ENCODE results near the gene WASF3. TPM values are rescaled to one million over a fixed set of nuclear protein-coding genes. Genes with fewer than 3 reads are reported as not detected.

WASF3 gene
- total and polyA plus RNA-seq, 2 experiments from 2014 or later = 9.9 to 20.7 TPM

DNA sequence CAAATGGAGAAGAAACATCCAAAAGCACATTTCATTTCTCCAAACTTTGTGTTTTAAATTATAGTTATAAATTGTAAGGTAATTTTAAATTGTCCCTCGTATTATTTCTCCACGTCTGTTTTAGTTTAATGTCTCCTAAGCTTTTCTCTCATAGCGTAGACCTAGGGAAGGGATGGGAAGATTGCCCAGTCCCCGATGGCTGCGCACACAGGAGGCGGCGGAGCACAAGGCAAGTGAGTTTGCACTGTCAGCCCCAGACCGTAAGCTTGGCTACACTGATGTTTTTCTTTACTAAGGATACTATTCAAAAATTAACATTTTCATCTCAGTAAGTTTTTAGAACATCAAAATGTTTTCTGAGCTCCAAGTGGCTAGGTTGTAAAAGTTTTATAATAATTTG lies 130.8 kb downstream of the WASF3 start:
- no peak for TF ChIP-seq ZNF331 (CRISPR knock-in tag; IDR thresholded peaks at IDR 0.05; ENCODE audit: low read depth)
- ATAC-seq (no peak), DNase-seq (ENCODE audit: low spot score) (no peak)
- Mint-ChIP-seq H3K9me3 (no peaks in the 10 kb centered on the region), H3K4me1 (no peaks in the 10 kb centered on the region), H3K27me3 (ENCODE audit: insufficient read depth, low read depth, poor library complexity) (no peaks in the 10 kb centered on the region), H3K27ac (no peak overlapping the region), H3K36me3 (ENCODE audit: low read depth) (peaks cover 36% of the 10 kb centered on the region), H3K4me3 (no peak overlapping the region)
- H3K4me1 ChIP-seq (ENCODE audit: insufficient read depth) = no peaks in the 10 kb centered on the region
- no peaks in the 10 kb centered on the region for H3K9me2 ChIP-seq (ENCODE audit: insufficient read depth)
- H3F3A ChIP-seq (replicated peaks; ENCODE audit: low read depth) = no peaks in the 10 kb centered on the region
- no peaks in the 10 kb centered on the region for H3K27me3 ChIP-seq (ENCODE audit: insufficient read depth)
- H3K79me2 ChIP-seq (replicated peaks; ENCODE audit: insufficient read depth) = no peaks in the 10 kb centered on the region
- H3K4me3 ChIP-seq = no peak overlapping the region
- no peaks in the 10 kb centered on the region for H3K36me3 ChIP-seq (ENCODE audit: insufficient read depth)
- no peak overlapping the region for H2AFZ ChIP-seq
- no peak overlapping the region for H3K27ac ChIP-seq (ENCODE audit: low read depth)
- no peaks in the 10 kb centered on the region; the same call in 1 of the 2 replicates for H4K20me1 ChIP-seq (replicated peaks; ENCODE audit: insufficient read depth)
- H3K4me2 ChIP-seq = no peak overlapping the region

GRCh38 chr13:26688980-26689379 lies 131.5 kb downstream of the WASF3 start:
- Histone ChIP-seq H4K20me1 (replicated peaks; ENCODE audit: insufficient read depth) (no peaks in the 10 kb centered on the region; the same call in 1 of the 2 replicates), H3F3A (replicated peaks; ENCODE audit: low read depth) (no peaks in the 10 kb centered on the region), H3K27ac (ENCODE audit: low read depth) (no peak overlapping the region), H3K4me3 (no peak overlapping the region), H3K4me1 (ENCODE audit: insufficient read depth) (no peaks in the 10 kb centered on the region), H3K9me2 (ENCODE audit: insufficient read depth) (no peaks in the 10 kb centered on the region), H3K27me3 (ENCODE audit: insufficient read depth) (no peaks in the 10 kb centered on the region), H3K36me3 (ENCODE audit: insufficient read depth) (no peaks in the 10 kb centered on the region), H3K79me2 (replicated peaks; ENCODE audit: insufficient read depth) (no peaks in the 10 kb centered on the region), H2AFZ (no peak overlapping the region), H3K4me2 (no peak overlapping the region)
- Mint-ChIP-seq H3K4me1 (peaks cover 4% of the 10 kb centered on the region; the same call in 2 of the 3 replicates), H3K4me3 (no peak overlapping the region), H3K27me3 (ENCODE audit: insufficient read depth, low read depth, poor library complexity) (peaks cover 1% of the 10 kb centered on the region), H3K36me3 (ENCODE audit: low read depth) (peaks cover 36% of the 10 kb centered on the region), H3K9me3 (no peaks in the 10 kb centered on the region; the same call in 2 of the 3 replicates), H3K27ac (no peak overlapping the region)
- ATAC-seq = no peak
- DNase-seq (ENCODE audit: low spot score) = no peak
- TF ChIP-seq ZNF114 (CRISPR knock-in tag; IDR thresholded peaks at IDR 0.05) (no peak), NANOG (IDR thresholded peaks at IDR 0.05; ENCODE audit: borderline replicate concordance) (no peak), JUNB (IDR thresholded peaks at IDR 0.05; ENCODE audit: unreplicated experiment) (no peak), EZH2phosphoT487 (IDR thresholded peaks at IDR 0.05; ENCODE audit: unreplicated experiment) (no peak), CREB1 (CRISPR knock-in tag; IDR thresholded peaks at IDR 0.05; ENCODE audit: low read depth) (no peak), ZNF462 (CRISPR knock-in tag; IDR thresholded peaks at IDR 0.05) (no peak), ZNF331 (CRISPR knock-in tag; IDR thresholded peaks at IDR 0.05; ENCODE audit: low read depth) (no peak), ETS1 (IDR thresholded peaks at IDR 0.05) (no peak)
- TF ChIP-seq, protein P1, sequence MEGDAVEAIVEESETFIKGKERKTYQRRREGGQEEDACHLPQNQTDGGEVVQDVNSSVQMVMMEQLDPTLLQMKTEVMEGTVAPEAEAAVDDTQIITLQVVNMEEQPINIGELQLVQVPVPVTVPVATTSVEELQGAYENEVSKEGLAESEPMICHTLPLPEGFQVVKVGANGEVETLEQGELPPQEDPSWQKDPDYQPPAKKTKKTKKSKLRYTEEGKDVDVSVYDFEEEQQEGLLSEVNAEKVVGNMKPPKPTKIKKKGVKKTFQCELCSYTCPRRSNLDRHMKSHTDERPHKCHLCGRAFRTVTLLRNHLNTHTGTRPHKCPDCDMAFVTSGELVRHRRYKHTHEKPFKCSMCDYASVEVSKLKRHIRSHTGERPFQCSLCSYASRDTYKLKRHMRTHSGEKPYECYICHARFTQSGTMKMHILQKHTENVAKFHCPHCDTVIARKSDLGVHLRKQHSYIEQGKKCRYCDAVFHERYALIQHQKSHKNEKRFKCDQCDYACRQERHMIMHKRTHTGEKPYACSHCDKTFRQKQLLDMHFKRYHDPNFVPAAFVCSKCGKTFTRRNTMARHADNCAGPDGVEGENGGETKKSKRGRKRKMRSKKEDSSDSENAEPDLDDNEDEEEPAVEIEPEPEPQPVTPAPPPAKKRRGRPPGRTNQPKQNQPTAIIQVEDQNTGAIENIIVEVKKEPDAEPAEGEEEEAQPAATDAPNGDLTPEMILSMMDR (conservative IDR thresholded peaks at IDR 0.05; ENCODE audit: low read depth in 2 of 2) = no peak
- TF ChIP-seq, protein P2, sequence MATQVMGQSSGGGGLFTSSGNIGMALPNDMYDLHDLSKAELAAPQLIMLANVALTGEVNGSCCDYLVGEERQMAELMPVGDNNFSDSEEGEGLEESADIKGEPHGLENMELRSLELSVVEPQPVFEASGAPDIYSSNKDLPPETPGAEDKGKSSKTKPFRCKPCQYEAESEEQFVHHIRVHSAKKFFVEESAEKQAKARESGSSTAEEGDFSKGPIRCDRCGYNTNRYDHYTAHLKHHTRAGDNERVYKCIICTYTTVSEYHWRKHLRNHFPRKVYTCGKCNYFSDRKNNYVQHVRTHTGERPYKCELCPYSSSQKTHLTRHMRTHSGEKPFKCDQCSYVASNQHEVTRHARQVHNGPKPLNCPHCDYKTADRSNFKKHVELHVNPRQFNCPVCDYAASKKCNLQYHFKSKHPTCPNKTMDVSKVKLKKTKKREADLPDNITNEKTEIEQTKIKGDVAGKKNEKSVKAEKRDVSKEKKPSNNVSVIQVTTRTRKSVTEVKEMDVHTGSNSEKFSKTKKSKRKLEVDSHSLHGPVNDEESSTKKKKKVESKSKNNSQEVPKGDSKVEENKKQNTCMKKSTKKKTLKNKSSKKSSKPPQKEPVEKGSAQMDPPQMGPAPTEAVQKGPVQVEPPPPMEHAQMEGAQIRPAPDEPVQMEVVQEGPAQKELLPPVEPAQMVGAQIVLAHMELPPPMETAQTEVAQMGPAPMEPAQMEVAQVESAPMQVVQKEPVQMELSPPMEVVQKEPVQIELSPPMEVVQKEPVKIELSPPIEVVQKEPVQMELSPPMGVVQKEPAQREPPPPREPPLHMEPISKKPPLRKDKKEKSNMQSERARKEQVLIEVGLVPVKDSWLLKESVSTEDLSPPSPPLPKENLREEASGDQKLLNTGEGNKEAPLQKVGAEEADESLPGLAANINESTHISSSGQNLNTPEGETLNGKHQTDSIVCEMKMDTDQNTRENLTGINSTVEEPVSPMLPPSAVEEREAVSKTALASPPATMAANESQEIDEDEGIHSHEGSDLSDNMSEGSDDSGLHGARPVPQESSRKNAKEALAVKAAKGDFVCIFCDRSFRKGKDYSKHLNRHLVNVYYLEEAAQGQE (IDR thresholded peaks at IDR 0.05; ENCODE audit: unreplicated experiment) = no peak

Data from GM23338 (cell line).